K562 (cell line): ENCODE measurements around the gene RBSN. TPM values are rescaled to one million over a fixed set of nuclear protein-coding genes. Genes with fewer than 3 reads are reported as not detected.

Source experiments
- AFF4 ChIP-seq: sonication (generic); formaldehyde crosslinking; IDR thresholded peaks from 2 replicates; pipeline ENCODE4 v1.8.0; 2023; ENCODE audit warnings: mild to moderate bottlenecking, missing genetic modification reagents
- ARID4B ChIP-seq: sonication (generic); formaldehyde crosslinking; IDR thresholded peaks from 2 replicates; pipeline ENCODE4 v1.8.0; 2022; ENCODE audit warnings: mild to moderate bottlenecking, missing genetic modification reagents
- ASH1L ChIP-seq: fragments of 450-650 bp; IDR thresholded peaks from 2 replicates; pipeline ENCODE4 v1.6.1; 2018; ENCODE audit warnings: borderline replicate concordance, mild to moderate bottlenecking, low read depth; ENCODE audit not compliant: partially characterized antibody
- CGGBP1 ChIP-seq: fragments of 250-450 bp; sonication (Bioruptor Pico); IDR thresholded peaks from 2 replicates; pipeline ENCODE4 v1.9.0; 2021; ENCODE audit warnings: mild to moderate bottlenecking
- CXXC5 ChIP-seq: fragments of 250-450 bp; sonication (Bioruptor Pico); IDR thresholded peaks from 2 replicates; pipeline ENCODE4 v1.8.0; 2022; ENCODE audit warnings: inconsistent platforms, mild to moderate bottlenecking, moderate library complexity
- DEAF1 ChIP-seq: fragments of 450-650 bp; formaldehyde crosslinking; IDR thresholded peaks from 2 replicates; pipeline ENCODE4 v1.4.0; 2020; ENCODE audit warnings: mild to moderate bottlenecking, moderate library complexity
- FOSL1 ChIP-seq: fragments of 200-800 bp; sonication (Bioruptor generic); conservative IDR thresholded peaks from 2 replicates; pipeline ENCODE4 v1.6.1; 2016; ENCODE audit warnings: missing genetic modification characterization, missing compliant biosample characterization
- FOXP1 ChIP-seq: sonication (generic); formaldehyde crosslinking; IDR thresholded peaks from 2 replicates; pipeline ENCODE4 v1.8.0; 2022; ENCODE audit warnings: mild to moderate bottlenecking, missing genetic modification reagents
- JUN ChIP-seq, 2 experiments: sonication (generic) in 1 of 2; formaldehyde crosslinking in 1 of 2; IDR thresholded peaks; 2 replicates each; pipeline versions ENCODE4 v1.6.1 to v1.8.0; 2012 to 2022; ENCODE audit warnings: borderline replicate concordance in 2 of 2, mild to moderate bottlenecking in 2 of 2, improper control_type of control experiment in 1 of 2, low read depth in 1 of 2, low read length in 1 of 2, missing genetic modification reagents in 1 of 2
- KAT7 ChIP-seq: sonication (generic); formaldehyde crosslinking; IDR thresholded peaks from 2 replicates; pipeline ENCODE4 v1.8.0; 2022; ENCODE audit warnings: missing genetic modification reagents, mild to moderate bottlenecking, borderline replicate concordance
- KLF16 ChIP-seq: IDR thresholded peaks from 2 replicates; pipeline ENCODE4 v1.6.1; 2016; ENCODE audit warnings: antibody characterized with exemption
- SETDB1 ChIP-seq: IDR thresholded peaks from one replicate; pipeline ENCODE4 v1.6.1; 2012; ENCODE audit warnings: low read length, control low read depth, inconsistent platforms
- SMAD2 ChIP-seq: fragments of 150-350 bp; IDR thresholded peaks from 2 replicates; pipeline ENCODE4 v1.6.1; 2014; ENCODE audit warnings: low read depth, mild to moderate bottlenecking, low read length
- TARDBP ChIP-seq: fragments of 450-650 bp; IDR thresholded peaks from 2 replicates; pipeline ENCODE4 v1.6.1; 2016
- XRCC5 ChIP-seq: fragments of 200-400 bp; formaldehyde crosslinking; IDR thresholded peaks from 2 replicates; pipeline ENCODE4 v1.6.1; 2017; ENCODE audit warnings: low read depth, mild to moderate bottlenecking, low read length
- polyA plus RNA-seq, 8 experiments: library from polyadenylated mRNA; depleted of rRNA in 4 of 8; stranded (reverse) in 5 of 8; unstranded in 3 of 8; fragments of >200 nt; fragmentation: Nextera tagmentation in 2 of 8; fragmentation: Illumina TruSeq in 1 of 8; extraction: Ambion mirVana in 2 of 8; extraction: Trizol in 1 of 8; gene quantifications; 2 replicates each; pipeline versions ENCODE4 v1.2.1 to v1.2.3, GENCODE V29; 2011 to 2014; ENCODE audit warnings: inconsistent platforms in 1 of 8, missing spikeins in 1 of 8
- total RNA-seq, 7 experiments: library from RNA; depleted of rRNA in 6 of 7; stranded (reverse); fragments of >200 nt in 6 of 7; fragmentation: Illumina TruSeq in 2 of 7; extraction: Trizol in 2 of 7; gene quantifications; 2 replicates each; pipeline versions ENCODE4 v1.2.1 to v1.2.3, GENCODE V29; 2011 to 2021; ENCODE audit warnings: low replicate concordance in 1 of 7

The RBSN gene
- total and polyA plus RNA-seq, 9 of the 15 experiments (the other 6 are each of a cell fraction or from before 2014, with no cell fraction given), result 2.9 to 19.6 (median 15.0) TPM

- TF ChIP-seq ARID4B (CRISPR knock-in tag), result peak; percentile 89; the same call in 1 of the 2 replicates
- peak; percentile 91; the same call in 1 of the 2 replicates for TF ChIP-seq KAT7 (CRISPR knock-in tag)
- peak; percentile 37 for TF ChIP-seq SETDB1
- TF ChIP-seq SMAD2, result no peak
- peak; percentile 77; the same call in 1 of the 2 replicates for TF ChIP-seq AFF4 (CRISPR knock-in tag)
- TF ChIP-seq FOXP1, result 0 out of 2 replicates have a peak, but pooled peaks have one; percentile 62
- no peak; the same call in 1 of the 2 replicates for TF ChIP-seq KLF16
- no peak for TF ChIP-seq DEAF1 (CRISPR knock-in tag)
- peak; percentile 87; the same call in 1 of the 2 replicates for TF ChIP-seq CGGBP1
- peak; percentile 98 for TF ChIP-seq CXXC5 (CRISPR knock-in tag)
- no peak for TF ChIP-seq ASH1L
- TF ChIP-seq TARDBP, result 0 out of 2 replicates have a peak, but pooled peaks have one; percentile 88
- peak; percentile 29; the same call in 1 of the 2 replicates for TF ChIP-seq FOSL1 (tag)
- peak; percentile 100 for TF ChIP-seq XRCC5
- peak; percentile 67 for TF ChIP-seq JUN (IDR thresholded peaks at IDR 0.05; ENCODE audit: borderline replicate concordance, low read depth, low read length)
- TF ChIP-seq JUN (CRISPR knock-in tag; IDR thresholded peaks at IDR 0.05; ENCODE audit: borderline replicate concordance), result 0 out of 2 replicates have a peak, but pooled peaks have one; percentile 60
Measured at GRCh38 chr3:15098503-15099363, at the start of gene RBSN (continued).
